T-helper 17 cell (primary cell): ENCODE results near the gene NUP35. TPM values are rescaled to one million over a fixed set of nuclear protein-coding genes. Genes with fewer than 3 reads are reported as not detected.

Experiments used
- ATAC-seq: fragments of 150-1000 bp; cut with Tn5 transposase; 2 replicates; pipeline ENCODE4 v1.10.0; 2021; ENCODE audit warnings: mild to moderate bottlenecking, moderate library complexity
- DNase-seq, 3 donors: peaks; one replicate each; pipeline versions ENCODE4 v3.0.0 to v3.0.0-alpha.2; 2020 to 2021
- H3K9me3 ChIP-seq: one replicate; pipeline ENCODE4 v1.7.0; 2013; ENCODE audit warnings: low read length, mild to moderate bottlenecking; ENCODE audit not compliant: control insufficient read depth, poor library complexity, severe bottlenecking
- H3K27ac Mint-ChIP-seq: one replicate; pipeline ENCODE4 v1.8.0; 2022; ENCODE audit warnings: mild to moderate bottlenecking, moderate library complexity, mixed read lengths
- H3K27me3 Mint-ChIP-seq: one replicate; pipeline ENCODE4 v1.8.0; 2022; ENCODE audit warnings: mixed read lengths
- H3K36me3 Mint-ChIP-seq: one replicate; pipeline ENCODE4 v1.8.0; 2022; ENCODE audit warnings: low read depth, mixed read lengths
- H3K4me1 Mint-ChIP-seq: one replicate; pipeline ENCODE4 v1.8.0; 2022; ENCODE audit warnings: mild to moderate bottlenecking, mixed read lengths
- H3K4me3 Mint-ChIP-seq: one replicate; pipeline ENCODE4 v1.8.0; 2022; ENCODE audit warnings: mild to moderate bottlenecking, moderate library complexity, mixed read lengths
- total RNA-seq, 4 donors: library from RNA in 2 of 4; stranded (reverse) in 2 of 4; gene quantifications; one replicate each; pipeline ENCODE4 v1.2.3 and lab custom pipeline; 2022 to 2026

NUP35 gene
- 10 to 100 TPM; 12.8 to 12.9 TPM for total RNA-seq
- total RNA-seq (lab: John Stamatoyannopoulos, UW), result 11.9 to 24.0 reads per million in 2 donors

- Mint-ChIP-seq H3K27ac (peak within 1 kb of the TSS; percentile 94), H3K4me1 (peaks cover 18% of the 10 kb centered on the region), H3K4me3 (peak within 1 kb of the TSS; percentile 92), H3K27me3 (peaks cover 20% of the 10 kb centered on the region), H3K36me3 (peaks cover 12% of the 10 kb centered on the region)
- ATAC-seq (peak; percentile 95), DNase-seq (peak; percentile 63 to 78 (median 75))
- H3K9me3 ChIP-seq, result no peaks in the 10 kb centered on the region
These were observed at the start of gene NUP35 for GRCh38 chr2:183124222-183124956. TSS of gene NUP35 (plus strand) at chr2:183124443. CDS start at chr2:183124458, 15 bp downstream.

DNA sequence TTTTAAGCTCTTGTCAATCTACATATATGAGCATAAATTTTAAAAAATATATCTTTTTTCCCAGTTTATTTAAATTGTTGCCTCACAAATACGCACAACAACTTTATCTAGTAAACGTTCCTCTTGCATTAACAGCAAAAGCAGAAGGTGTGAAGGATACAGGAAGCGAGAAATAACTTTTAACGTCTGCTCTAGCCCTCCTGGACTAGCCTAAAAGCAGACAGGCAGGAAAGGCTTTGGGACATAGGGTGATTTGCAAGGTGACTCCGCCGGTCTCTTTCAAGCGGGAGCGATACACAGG is 46.1 kb upstream of the NUP35 start:
- Mint-ChIP-seq H3K4me3 (peak overlapping the region; percentile 96), H3K4me1 (peaks cover 14% of the 10 kb centered on the region), H3K27ac (peak overlapping the region; percentile 92), H3K36me3 (peaks cover 2% of the 10 kb centered on the region), H3K27me3 (no peaks in the 10 kb centered on the region)
- DNase-seq (no peak), ATAC-seq (peak; percentile 30)
- H3K9me3 ChIP-seq, result no peaks in the 10 kb centered on the region

- Mint-ChIP-seq H3K36me3 (peaks cover 2% of the 10 kb centered on the region), H3K27ac (peak within 1 kb of the TSS; percentile 92), H3K4me3 (peak within 1 kb of the TSS; percentile 96), H3K27me3 (no peaks in the 10 kb centered on the region), H3K4me1 (peaks cover 14% of the 10 kb centered on the region)
- ATAC-seq (peak; percentile 87), DNase-seq (peak; percentile 46 to 69 (median 68))
- H3K9me3 ChIP-seq, result no peaks in the 10 kb centered on the region
These were observed 45.6 kb upstream of the NUP35 start, which contains the start of gene DUSP19 for GRCh38 chr2:183078464-183079138. TSS of gene DUSP19 (plus strand) at chr2:183078747. CDS start at chr2:183078934, 187 bp downstream.

GRCh38 chr2:183079139-183079775 is 45.0 kb upstream of the NUP35 start:
- ATAC-seq, result peak; percentile 52
- DNase-seq, result no peak
- Mint-ChIP-seq H3K4me1 (peaks cover 14% of the 10 kb centered on the region), H3K27me3 (no peaks in the 10 kb centered on the region), H3K4me3 (peak overlapping the region; percentile 96), H3K36me3 (peaks cover 2% of the 10 kb centered on the region), H3K27ac (peak overlapping the region; percentile 92)
- H3K9me3 ChIP-seq, result no peaks in the 10 kb centered on the region

DNA sequence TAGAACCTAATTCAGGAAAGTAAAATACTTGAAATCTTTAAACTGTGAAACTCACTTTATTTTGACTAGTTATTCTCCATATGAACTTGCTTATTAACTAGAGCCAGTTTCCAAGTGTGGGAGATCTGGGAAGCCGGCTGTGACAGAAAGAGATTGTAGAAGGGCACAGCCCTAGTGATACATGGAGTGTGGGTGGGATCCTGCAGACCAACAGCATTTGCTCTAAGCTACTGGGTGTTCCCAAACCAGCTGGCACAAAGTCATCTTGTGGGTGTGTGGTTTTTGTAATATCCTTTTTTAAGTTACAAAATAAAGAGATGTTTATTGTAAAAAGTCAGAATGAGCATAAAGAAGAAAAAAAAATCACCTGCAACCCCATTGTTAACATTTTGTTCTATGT is 42.3 kb upstream of the NUP35 start:
- no peaks in the 10 kb centered on the region for H3K9me3 ChIP-seq
- Mint-ChIP-seq H3K4me3 (no peak overlapping the region), H3K4me1 (peaks cover 14% of the 10 kb centered on the region), H3K36me3 (peaks cover 2% of the 10 kb centered on the region), H3K27ac (no peak overlapping the region), H3K27me3 (no peaks in the 10 kb centered on the region)
- ATAC-seq (no peak), DNase-seq (no peak)

GRCh38 chr2:183088061-183088460 is 36.2 kb upstream of the NUP35 start:
- no peaks in the 10 kb centered on the region for H3K27me3 Mint-ChIP-seq
- H3K4me3 Mint-ChIP-seq, result no peak overlapping the region
- ATAC-seq (no peak), DNase-seq (no peak)
- no peaks in the 10 kb centered on the region for H3K9me3 ChIP-seq
- H3K36me3 Mint-ChIP-seq, result peaks cover 2% of the 10 kb centered on the region
- no peak overlapping the region for H3K27ac Mint-ChIP-seq
- peaks cover 2% of the 10 kb centered on the region for H3K4me1 Mint-ChIP-seq

GRCh38 chr2:183089192-183089851 is 34.9 kb upstream of the NUP35 start:
- DNase-seq, result no peak
- Mint-ChIP-seq H3K27me3 (no peaks in the 10 kb centered on the region), H3K4me1 (peaks cover 2% of the 10 kb centered on the region), H3K27ac (no peak overlapping the region), H3K4me3 (no peak overlapping the region), H3K36me3 (peaks cover 2% of the 10 kb centered on the region)
- ATAC-seq, result no peak
- H3K9me3 ChIP-seq, result no peaks in the 10 kb centered on the region

DNA sequence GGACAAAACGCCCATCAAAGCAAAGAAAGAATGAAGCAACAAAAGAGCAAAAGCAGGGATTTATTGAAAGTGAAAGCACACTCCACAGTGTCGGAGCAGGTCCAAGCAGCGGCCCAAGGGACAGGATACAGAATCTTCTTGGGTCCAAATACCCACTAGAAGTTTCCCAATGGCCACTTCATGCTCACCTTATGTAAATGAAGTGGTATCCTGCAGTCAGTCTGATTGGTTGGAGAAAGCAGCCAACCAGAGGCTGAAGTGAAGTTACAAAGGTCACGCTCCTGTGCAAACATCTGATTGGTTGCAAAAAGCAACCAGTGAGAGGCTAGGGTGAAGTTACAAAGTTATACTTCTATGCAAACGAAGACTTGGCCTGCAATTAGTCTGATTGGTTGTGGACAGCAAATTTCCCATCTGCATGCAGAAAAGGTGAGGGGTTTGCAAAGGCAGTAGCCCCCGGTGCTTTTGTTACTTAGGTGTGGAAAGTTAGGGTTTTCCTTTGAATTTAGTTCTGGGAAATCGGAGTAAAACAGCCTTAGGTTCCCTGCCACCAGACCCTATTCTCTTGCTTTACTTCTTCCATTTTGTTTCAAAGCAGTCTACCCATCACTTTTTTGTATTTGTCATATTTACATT is 32.8 kb upstream of the NUP35 start:
- Mint-ChIP-seq H3K27ac (no peak overlapping the region), H3K36me3 (peaks cover 2% of the 10 kb centered on the region), H3K27me3 (no peaks in the 10 kb centered on the region), H3K4me3 (no peak overlapping the region), H3K4me1 (peaks cover 2% of the 10 kb centered on the region)
- ATAC-seq (no peak), DNase-seq (no peak)
- H3K9me3 ChIP-seq, result no peaks in the 10 kb centered on the region

DNA sequence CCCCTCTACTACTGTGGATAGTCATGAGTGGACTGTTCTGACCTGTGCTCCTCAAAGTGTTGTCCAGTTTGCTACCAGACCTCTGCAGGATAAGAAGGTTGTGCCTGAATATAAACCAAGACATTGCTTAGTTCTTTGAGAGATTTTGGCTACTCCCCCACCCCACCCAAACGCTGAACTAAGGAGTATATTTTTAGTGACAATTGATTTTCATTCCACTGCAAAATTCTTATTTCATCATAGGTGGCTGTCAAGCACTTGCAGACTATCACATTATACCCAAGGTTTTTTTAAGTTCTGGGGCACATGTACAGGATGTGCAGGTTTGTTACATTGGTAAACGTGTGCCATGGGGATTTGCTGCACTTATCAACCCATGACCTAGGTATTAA is 32.3 kb upstream of the NUP35 start:
- ATAC-seq (no peak), DNase-seq (no peak)
- Mint-ChIP-seq H3K27me3 (no peaks in the 10 kb centered on the region), H3K4me3 (no peak overlapping the region), H3K36me3 (peaks cover 2% of the 10 kb centered on the region), H3K27ac (no peak overlapping the region), H3K4me1 (peaks cover 2% of the 10 kb centered on the region)
- H3K9me3 ChIP-seq, result no peaks in the 10 kb centered on the region

DNA sequence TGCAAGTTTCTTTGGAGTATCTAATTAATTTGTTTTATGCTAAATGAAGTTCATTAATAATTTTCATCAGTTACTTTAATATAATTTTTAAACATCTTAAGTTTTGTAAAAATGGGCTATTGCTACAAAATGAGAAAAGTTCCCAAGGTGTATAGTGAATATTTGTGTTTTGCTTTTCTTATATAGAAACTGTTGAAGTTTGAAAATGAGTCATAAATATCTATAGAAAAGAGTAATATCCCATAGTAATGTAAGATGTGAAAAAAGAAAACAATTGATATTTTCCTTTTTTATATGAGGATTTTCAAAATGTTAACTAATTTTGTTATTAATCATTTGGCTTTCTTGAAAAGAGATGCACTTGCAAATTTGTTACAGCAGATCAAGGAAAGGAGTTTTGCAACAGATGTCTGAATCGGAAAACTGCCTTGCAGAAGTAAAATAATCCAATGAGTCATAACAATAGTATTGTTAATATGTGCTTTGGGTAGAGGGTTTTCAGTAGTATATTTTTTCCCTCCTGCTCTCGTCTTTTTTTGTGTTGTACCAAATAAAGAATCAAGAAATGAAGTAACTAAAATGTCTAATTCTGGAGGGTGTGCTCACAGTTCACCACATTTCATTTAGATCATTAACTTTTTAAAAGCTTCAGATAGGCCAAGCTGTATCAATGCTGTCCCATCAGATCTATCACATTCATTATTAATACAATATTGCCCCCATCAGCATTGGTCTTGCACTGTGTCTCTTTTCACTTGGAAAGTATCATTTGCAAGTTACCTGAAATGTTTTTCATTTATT is 30.2 kb upstream of the NUP35 start:
- Mint-ChIP-seq H3K27ac (no peak overlapping the region), H3K27me3 (no peaks in the 10 kb centered on the region), H3K4me3 (no peak overlapping the region), H3K4me1 (no peaks in the 10 kb centered on the region), H3K36me3 (no peaks in the 10 kb centered on the region)
- DNase-seq, result no peak
- no peak for ATAC-seq
- H3K9me3 ChIP-seq, result no peaks in the 10 kb centered on the region

DNA sequence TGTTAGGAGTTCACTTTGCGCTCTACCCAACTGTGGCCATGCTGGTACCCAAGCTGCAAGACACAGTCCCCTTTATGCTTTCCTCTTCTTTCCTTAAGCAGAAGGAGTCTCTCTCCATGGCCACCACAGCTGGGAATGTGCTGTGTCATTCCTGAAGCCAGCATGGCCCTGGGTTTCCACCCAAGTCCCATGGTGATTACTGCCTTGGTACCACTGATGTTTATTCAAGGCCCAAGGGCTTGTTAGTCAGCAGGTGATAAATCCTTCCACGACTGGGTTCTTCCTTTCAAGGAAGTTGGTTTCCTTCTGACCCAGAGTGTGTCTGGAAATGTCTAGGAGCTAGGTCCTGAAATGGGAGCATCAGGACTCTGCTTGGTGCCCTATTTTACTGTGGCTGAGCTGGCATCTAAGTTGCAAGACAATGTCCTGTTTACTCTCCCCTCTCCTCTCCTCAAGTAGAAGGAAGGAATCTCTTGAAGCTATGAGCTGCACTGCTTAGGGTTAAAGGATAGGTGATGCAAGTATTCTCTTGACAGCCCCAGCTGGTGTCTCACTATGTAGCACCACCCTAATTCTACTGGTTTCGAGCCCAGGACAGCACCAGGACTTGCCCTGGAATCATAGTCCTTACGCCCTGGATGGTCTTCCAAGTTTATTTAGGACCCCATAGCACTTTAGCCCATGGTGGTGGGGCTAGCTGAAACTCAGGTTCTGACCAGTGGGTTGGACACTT is 18.7 kb upstream of the NUP35 start:
- DNase-seq, result no peak
- ATAC-seq, result no peak
- H3K4me1 Mint-ChIP-seq, result no peaks in the 10 kb centered on the region

DNA sequence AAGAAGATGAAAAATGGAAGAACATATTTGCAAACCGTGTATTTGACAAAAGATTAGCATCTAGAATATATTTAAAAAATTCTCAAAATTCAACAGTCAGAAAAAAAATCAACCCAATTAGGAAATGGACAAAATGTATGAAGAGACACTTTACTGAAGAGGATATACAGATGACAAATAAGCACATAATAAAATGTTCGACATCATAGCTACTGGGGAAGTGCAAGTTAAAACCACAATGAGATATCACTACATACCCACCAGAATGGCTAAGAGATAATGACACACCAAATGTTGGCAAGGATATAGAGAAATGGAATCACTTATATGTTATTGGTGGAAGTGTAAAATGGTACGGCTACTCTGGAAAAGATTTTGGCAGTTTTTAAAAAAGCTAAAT is 11.7 kb upstream of the NUP35 start:
- Mint-ChIP-seq H3K27ac (no peak overlapping the region), H3K36me3 (no peaks in the 10 kb centered on the region), H3K4me1 (peaks cover 3% of the 10 kb centered on the region), H3K27me3 (peaks cover 18% of the 10 kb centered on the region), H3K4me3 (no peak overlapping the region)
- no peaks in the 10 kb centered on the region for H3K9me3 ChIP-seq
- DNase-seq (no peak), ATAC-seq (no peak)

More for the DNA sequence above, 18.7 kb upstream of the NUP35 start:
- H3K9me3 ChIP-seq, result no peaks in the 10 kb centered on the region
- no peaks in the 10 kb centered on the region for H3K36me3 Mint-ChIP-seq
- H3K4me3 Mint-ChIP-seq, result no peak overlapping the region
- no peak overlapping the region for H3K27ac Mint-ChIP-seq
- peaks cover 23% of the 10 kb centered on the region for H3K27me3 Mint-ChIP-seq
